CD4-positive, alpha-beta T cell (primary cell): ENCODE measurements around the gene IL18RAP. TPM values are rescaled to one million over a fixed set of nuclear protein-coding genes. Genes with fewer than 3 reads are reported as not detected.

Experiments
- ATAC-seq: fragments of 200-7000 bp; cut with Tn5 transposase; one replicate; pipeline ENCODE4 v1.10.0; 2022; ENCODE audit warnings: mild to moderate bottlenecking; ENCODE audit not compliant: poor library complexity
- CTCF ChIA-PET: fragments of 350-600 bp; sonication (Branson Sonifier 250); formaldehyde crosslinking; loops from one replicate; lab custom pipeline; 2021; ENCODE audit warnings: antibody characterized with exemption, inconsistent platforms; lab: Charles Lee
- POLR2A ChIA-PET: fragments of 350-600 bp; sonication (Branson Sonifier 250); formaldehyde crosslinking; loops from one replicate; lab custom pipeline; 2021; ENCODE audit warnings: antibody characterized with exemption, inconsistent platforms; lab: Charles Lee
- DNase-seq, 14 experiments: peaks; one replicate each; pipeline ENCODE4 v3.0.0-alpha.2; 2013 to 2020; ENCODE audit warnings: mixed read lengths in 2 of 14
- H3K27ac ChIP-seq, 2 donors: one replicate each; pipeline versions ENCODE4 v1.5.1 to v1.7.0; 2013; ENCODE audit warnings: low read length in 2 of 2, low read depth in 1 of 2, mild to moderate bottlenecking in 1 of 2
- H3K27me3 ChIP-seq, 2 experiments: 1 replicate in 1 of 2; 2 replicates in 1 of 2; pipeline versions ENCODE4 v1.6.1 to v1.7.0; 2013; ENCODE audit warnings: low read length in 2 of 2, control low read depth in 1 of 2, mild to moderate bottlenecking in 1 of 2, moderate library complexity in 1 of 2; ENCODE audit not compliant: insufficient read depth in 2 of 2, control insufficient read depth in 1 of 2
- H3K36me3 ChIP-seq: one replicate; pipeline ENCODE4 v1.6.1; 2013; ENCODE audit warnings: low read length, control low read depth; ENCODE audit not compliant: insufficient read depth
- H3K4me1 ChIP-seq: one replicate; pipeline ENCODE4 v1.6.1; 2013; ENCODE audit warnings: low read length, control low read depth; ENCODE audit not compliant: insufficient read depth
- H3K4me3 ChIP-seq: one replicate; pipeline ENCODE4 v1.5.1; 2013; ENCODE audit warnings: mild to moderate bottlenecking, low read length, moderate library complexity
- H3K9me3 ChIP-seq, 2 experiments: 1 replicate in 1 of 2; 2 replicates in 1 of 2; pipeline versions ENCODE4 v1.6.1 to v1.7.0; 2013; ENCODE audit warnings: low read length in 2 of 2, mild to moderate bottlenecking in 2 of 2, control low read depth in 1 of 2, moderate library complexity in 1 of 2; ENCODE audit not compliant: control insufficient read depth in 1 of 2, insufficient read depth in 1 of 2
- H3K27ac Mint-ChIP-seq: one replicate; pipeline ENCODE4 v1.8.0; 2020; ENCODE audit warnings: mixed read lengths
- H3K27me3 Mint-ChIP-seq: one replicate; pipeline ENCODE4 v1.8.0; 2021; ENCODE audit warnings: mixed read lengths
- H3K36me3 Mint-ChIP-seq: one replicate; pipeline ENCODE4 v1.8.0; 2021; ENCODE audit warnings: low read depth, mixed read lengths
- H3K4me1 Mint-ChIP-seq: one replicate; pipeline ENCODE4 v1.8.0; 2021; ENCODE audit warnings: low read depth, mixed read lengths
- H3K4me3 Mint-ChIP-seq: one replicate; pipeline ENCODE4 v1.8.0; 2020; ENCODE audit warnings: mild to moderate bottlenecking, mixed read lengths
- H3K9me3 Mint-ChIP-seq: one replicate; pipeline ENCODE4 v1.8.0; 2020; ENCODE audit warnings: mixed read lengths
- intact Hi-C, 2 experiments: fragments of 100-400 bp; cut with DNase I in 1 of 2; cut with micrococcal nuclease in 1 of 2; formaldehyde crosslinking; loops; one replicate each; pipeline versions ENCODE4 v1.15.1 to v1.9.0; 2023 to 2025; cut with DNase I, micrococcal nuclease
- total RNA-seq, 174 experiments: library from RNA in 2 of 174; stranded (reverse) in 2 of 174; gene quantifications; one replicate each; pipeline ENCODE4 v1.2.3 and lab custom pipeline; 2021 to 2026
- TF ChIP-seq, protein P1 (sequence below): fragments of 200-600 bp; IDR thresholded peaks from one replicate; pipeline ENCODE4 v1.8.0; 2022; ENCODE audit warnings: antibody characterized with exemption, mild to moderate bottlenecking

IL18RAP gene
- total RNA-seq, 2 experiments from 2014 or later: 2.3 to 2.6 TPM

DNA sequence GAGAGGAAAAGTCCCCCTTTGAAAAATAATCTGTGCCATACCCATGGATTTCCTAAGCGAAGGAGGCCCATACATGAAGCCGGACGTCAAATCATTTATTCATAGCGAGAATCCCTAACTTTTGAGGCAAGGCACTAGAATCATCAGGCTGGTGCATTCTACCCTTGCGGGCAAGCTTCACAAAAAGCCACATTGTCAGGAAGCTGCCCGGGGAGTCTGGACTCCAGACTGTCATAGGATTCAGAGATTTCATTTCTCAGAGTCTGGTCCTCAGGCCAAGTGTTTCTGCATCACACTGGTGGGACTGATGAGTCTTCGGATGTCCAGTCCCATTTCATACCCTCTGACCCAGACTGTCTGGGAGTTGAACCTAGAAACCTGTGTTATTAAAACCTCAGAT is 59.0 kb downstream of the IL18RAP start:
- no peaks in the 10 kb centered on the region for H3K4me1 Mint-ChIP-seq
- no peak for ATAC-seq

DNA sequence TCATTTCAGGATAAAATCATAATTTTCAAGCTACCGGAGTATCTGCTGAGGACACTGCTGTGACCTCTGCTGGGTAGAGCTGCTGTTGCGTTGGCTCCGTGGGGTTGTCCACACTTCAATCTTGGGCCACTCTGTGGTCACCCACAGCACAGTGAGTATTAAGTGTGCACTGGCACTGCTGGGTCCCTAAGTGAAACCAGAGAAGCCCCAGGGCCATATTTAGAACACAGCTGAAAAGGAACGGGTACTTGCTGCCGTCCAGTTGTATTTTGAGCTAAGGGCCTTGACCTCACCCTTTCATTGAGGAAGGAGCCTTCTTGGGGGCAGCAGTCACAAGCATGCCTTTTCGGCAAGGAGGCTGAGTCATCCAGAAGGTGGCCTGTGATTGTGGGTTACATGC is 60.1 kb downstream of the IL18RAP start:
- H3K9me3 Mint-ChIP-seq: no peaks in the 10 kb centered on the region
- Histone ChIP-seq H3K4me3 (no peak overlapping the region), H3K27me3 (peaks cover 2 to 3% of the 10 kb centered on the region in 2 experiments), H3K9me3 (peaks cover 0 to 7% of the 10 kb centered on the region in 2 experiments), H3K27ac (no peak overlapping the region), H3K36me3 (no peaks in the 10 kb centered on the region), H3K4me1 (no peaks in the 10 kb centered on the region)
- no peak overlapping the region for H3K27ac Mint-ChIP-seq
- no peaks in the 10 kb centered on the region for H3K4me1 Mint-ChIP-seq
- H3K36me3 Mint-ChIP-seq: no peaks in the 10 kb centered on the region
- ATAC-seq (no peak), DNase-seq (no peak)
- CTCF ChIA-PET: no interaction called here
- peaks cover 18% of the 10 kb centered on the region for H3K27me3 Mint-ChIP-seq
- TF ChIP-seq, protein P1, sequence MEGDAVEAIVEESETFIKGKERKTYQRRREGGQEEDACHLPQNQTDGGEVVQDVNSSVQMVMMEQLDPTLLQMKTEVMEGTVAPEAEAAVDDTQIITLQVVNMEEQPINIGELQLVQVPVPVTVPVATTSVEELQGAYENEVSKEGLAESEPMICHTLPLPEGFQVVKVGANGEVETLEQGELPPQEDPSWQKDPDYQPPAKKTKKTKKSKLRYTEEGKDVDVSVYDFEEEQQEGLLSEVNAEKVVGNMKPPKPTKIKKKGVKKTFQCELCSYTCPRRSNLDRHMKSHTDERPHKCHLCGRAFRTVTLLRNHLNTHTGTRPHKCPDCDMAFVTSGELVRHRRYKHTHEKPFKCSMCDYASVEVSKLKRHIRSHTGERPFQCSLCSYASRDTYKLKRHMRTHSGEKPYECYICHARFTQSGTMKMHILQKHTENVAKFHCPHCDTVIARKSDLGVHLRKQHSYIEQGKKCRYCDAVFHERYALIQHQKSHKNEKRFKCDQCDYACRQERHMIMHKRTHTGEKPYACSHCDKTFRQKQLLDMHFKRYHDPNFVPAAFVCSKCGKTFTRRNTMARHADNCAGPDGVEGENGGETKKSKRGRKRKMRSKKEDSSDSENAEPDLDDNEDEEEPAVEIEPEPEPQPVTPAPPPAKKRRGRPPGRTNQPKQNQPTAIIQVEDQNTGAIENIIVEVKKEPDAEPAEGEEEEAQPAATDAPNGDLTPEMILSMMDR: no peak
- no peak overlapping the region for H3K4me3 Mint-ChIP-seq
- POLR2A ChIA-PET: no interaction called here
- intact Hi-C loops: no loop called here

More for the DNA sequence above, 59.0 kb downstream of the IL18RAP start:
- DNase-seq: no peak
- H3K4me3 ChIP-seq: no peak overlapping the region
- Mint-ChIP-seq H3K4me3 (no peak overlapping the region), H3K27ac (no peak overlapping the region), H3K9me3 (no peaks in the 10 kb centered on the region), H3K36me3 (no peaks in the 10 kb centered on the region), H3K27me3 (peaks cover 13% of the 10 kb centered on the region)
- no peaks in the 10 kb centered on the region for H3K4me1 ChIP-seq
- H3K9me3 ChIP-seq: peaks cover 0 to 7% of the 10 kb centered on the region in 2 experiments
- CTCF ChIA-PET: no interaction called here
- intact Hi-C loops: no loop called here
- no peak overlapping the region for H3K27ac ChIP-seq
- POLR2A ChIA-PET: no interaction called here
- peaks cover 2 to 3% of the 10 kb centered on the region in 2 experiments for H3K27me3 ChIP-seq
- TF ChIP-seq, protein P1: no peak
- no peaks in the 10 kb centered on the region for H3K36me3 ChIP-seq

DNA sequence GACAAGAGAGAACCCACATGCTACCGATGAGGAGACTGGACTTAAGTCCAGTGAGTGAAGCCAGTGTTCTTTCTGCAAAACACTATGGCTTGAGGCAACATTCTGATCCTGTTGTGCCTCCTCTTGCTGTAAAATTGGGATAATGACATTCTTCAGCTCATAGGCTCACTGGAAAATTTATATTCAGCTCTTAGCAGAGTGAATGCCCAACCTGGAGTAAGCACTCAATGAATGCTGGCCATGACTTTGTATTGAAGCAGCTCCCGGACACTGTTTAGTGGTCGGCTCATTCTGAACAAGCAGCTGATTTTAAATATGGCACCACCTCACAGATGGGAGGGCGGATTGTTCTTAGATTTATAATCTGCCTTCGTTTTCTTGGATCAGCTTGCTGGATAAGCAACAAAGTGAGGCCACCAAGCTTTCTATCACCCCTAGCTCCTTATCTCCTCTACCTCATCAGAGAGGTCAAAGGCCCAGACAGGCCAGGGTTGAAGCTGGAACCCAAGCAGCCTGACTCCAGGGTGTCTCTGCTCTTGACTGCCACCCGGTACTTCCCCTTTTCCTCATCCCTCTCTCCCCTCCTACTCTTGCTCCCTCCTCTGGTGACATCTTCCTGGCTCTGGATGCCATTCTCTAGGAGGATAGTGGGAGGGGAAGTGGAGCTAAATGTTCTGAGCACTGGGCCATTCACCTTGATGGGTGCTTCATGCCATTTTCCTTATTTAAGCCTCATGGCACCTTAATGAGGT is 61.5 kb downstream of the IL18RAP start:
- Mint-ChIP-seq H3K27me3 (peaks cover 22% of the 10 kb centered on the region), H3K36me3 (no peaks in the 10 kb centered on the region), H3K4me3 (no peak overlapping the region), H3K4me1 (no peaks in the 10 kb centered on the region), H3K27ac (no peak overlapping the region), H3K9me3 (no peaks in the 10 kb centered on the region)
- POLR2A ChIA-PET: no interaction called here
- Histone ChIP-seq H3K9me3 (no peaks in the 10 kb centered on the region), H3K27me3 (peaks cover 2 to 3% of the 10 kb centered on the region in 2 experiments), H3K4me3 (no peak overlapping the region), H3K27ac (no peak overlapping the region), H3K4me1 (no peaks in the 10 kb centered on the region), H3K36me3 (no peaks in the 10 kb centered on the region)
- TF ChIP-seq, protein P1: no peak
- CTCF ChIA-PET: no interaction called here
- intact Hi-C loops: no loop called here
- ATAC-seq (no peak), DNase-seq (no peak)
